ENCODE measurements around the gene TGM3.

Gene TGM3

GRCh38 chr20:2340823-2341222 is 45.0 kb downstream of the TGM3 start:
- no peak for DNase-seq

GRCh38 chr20:2341336-2341735 is 45.5 kb downstream of the TGM3 start:
- no peak for DNase-seq

GRCh38 chr20:2342243-2342642 is 46.4 kb downstream of the TGM3 start:
- DNase-seq: no peak

- no peak for DNase-seq
Observed at GRCh38 chr20:2346188-2346587, 50.4 kb downstream of the TGM3 start.

GRCh38 chr20:2348336-2348735 is 52.5 kb downstream of the TGM3 start:
- DNase-seq: no peak

- DNase-seq: no peak
Observed at GRCh38 chr20:2349801-2350200, 54.0 kb downstream of the TGM3 start.

- no peak for DNase-seq
Observed at GRCh38 chr20:2350606-2351005, 54.8 kb downstream of the TGM3 start.

- DNase-seq: peak; percentile 79
Observed at GRCh38 chr20:2353231-2353630, 57.4 kb downstream of the TGM3 start.

- DNase-seq: no peak
Observed at GRCh38 chr20:2357114-2357513, 61.3 kb downstream of the TGM3 start.

GRCh38 chr20:2358006-2358405 is 62.2 kb downstream of the TGM3 start:
- no peak for DNase-seq

- DNase-seq: no peak
Observed at GRCh38 chr20:2361035-2361593, 65.3 kb downstream of the TGM3 start.

- no peak for DNase-seq
Observed at GRCh38 chr20:2363187-2363586, 67.4 kb downstream of the TGM3 start.

GRCh38 chr20:2363587-2363986 is 67.8 kb downstream of the TGM3 start:
- DNase-seq: no peak

- DNase-seq: no peak
Observed at GRCh38 chr20:2364044-2364443, 68.2 kb downstream of the TGM3 start.

- DNase-seq: no peak
Observed at GRCh38 chr20:2365091-2365490, 69.3 kb downstream of the TGM3 start.

- no peak for DNase-seq
Observed at GRCh38 chr20:2365666-2366065, 69.9 kb downstream of the TGM3 start.

- DNase-seq: no peak
Observed at GRCh38 chr20:2368621-2369020, 72.8 kb downstream of the TGM3 start.

GRCh38 chr20:2373098-2373497 is 77.3 kb downstream of the TGM3 start:
- DNase-seq: no peak

GRCh38 chr20:2374346-2375125 is 78.7 kb downstream of the TGM3 start:
- no peak for DNase-seq

GRCh38 chr20:2378893-2379292 is 83.1 kb downstream of the TGM3 start:
- DNase-seq: no peak

- DNase-seq: peak; percentile 14
Observed at GRCh38 chr20:2379511-2380229, 83.9 kb downstream of the TGM3 start.

GRCh38 chr20:2380601-2381000 is 84.8 kb downstream of the TGM3 start, which contains the start of gene TGM6:
TGM6 (plus strand) TSS chr20:2380901; CDS start chr20:2380969, 68 bp downstream.
- DNase-seq: no peak

GRCh38 chr20:2381303-2381702 is 85.5 kb downstream of the TGM3 start:
- DNase-seq: no peak

- DNase-seq: no peak
Observed at GRCh38 chr20:2382833-2383232, 87.0 kb downstream of the TGM3 start.

Data from OCI-M1 (cell line).